ENCODE data around the gene THSD4. TPM values are rescaled to one million over a fixed set of nuclear protein-coding genes. Genes with fewer than 3 reads are reported as not detected.

The THSD4 gene
- total RNA-seq, 2 donors from 2014 or later = not detected

DNA sequence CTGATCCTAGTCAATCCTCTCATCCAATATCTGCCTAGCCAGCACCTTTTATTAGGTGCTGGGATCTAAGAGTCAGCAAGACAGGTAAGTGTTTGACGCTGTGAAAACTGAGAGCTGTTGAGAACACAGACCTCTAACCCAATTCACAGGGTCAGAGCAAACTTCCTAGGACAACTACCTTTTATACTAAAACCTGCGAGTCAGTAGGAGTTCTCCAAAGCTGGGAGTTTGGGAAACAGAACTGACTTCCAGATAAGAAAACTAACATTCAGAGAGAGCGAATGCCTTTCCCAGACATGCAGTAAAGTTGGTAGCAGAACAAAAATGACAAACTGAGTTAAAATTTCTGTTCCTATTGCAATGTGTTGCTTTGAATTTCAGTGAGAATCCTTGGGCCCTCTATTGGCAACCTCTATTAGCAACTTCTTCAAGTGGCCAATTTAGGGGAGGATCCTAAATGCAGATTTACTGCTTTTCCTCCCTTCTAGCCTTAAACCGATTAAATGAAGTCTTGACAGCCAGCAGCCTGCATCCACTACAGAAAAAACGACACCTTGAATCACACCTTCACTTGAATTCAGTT lies 706.4 kb downstream of the THSD4 start:
- peaks cover 7% of the 10 kb centered on the region for H3K9me3 Mint-ChIP-seq
- no peak for DNase-seq (ENCODE audit: low spot score)
- H3K4me1 Mint-ChIP-seq (ENCODE audit: low read depth in 2 of 2) = no peaks in the 10 kb centered on the region
- no peak overlapping the region for H3K27ac Mint-ChIP-seq
- H3K4me3 Mint-ChIP-seq = no peak overlapping the region
- H3K27me3 Mint-ChIP-seq = no peaks in the 10 kb centered on the region
- H3K36me3 Mint-ChIP-seq = peaks cover 21% of the 10 kb centered on the region
- no peak for ATAC-seq

DNA sequence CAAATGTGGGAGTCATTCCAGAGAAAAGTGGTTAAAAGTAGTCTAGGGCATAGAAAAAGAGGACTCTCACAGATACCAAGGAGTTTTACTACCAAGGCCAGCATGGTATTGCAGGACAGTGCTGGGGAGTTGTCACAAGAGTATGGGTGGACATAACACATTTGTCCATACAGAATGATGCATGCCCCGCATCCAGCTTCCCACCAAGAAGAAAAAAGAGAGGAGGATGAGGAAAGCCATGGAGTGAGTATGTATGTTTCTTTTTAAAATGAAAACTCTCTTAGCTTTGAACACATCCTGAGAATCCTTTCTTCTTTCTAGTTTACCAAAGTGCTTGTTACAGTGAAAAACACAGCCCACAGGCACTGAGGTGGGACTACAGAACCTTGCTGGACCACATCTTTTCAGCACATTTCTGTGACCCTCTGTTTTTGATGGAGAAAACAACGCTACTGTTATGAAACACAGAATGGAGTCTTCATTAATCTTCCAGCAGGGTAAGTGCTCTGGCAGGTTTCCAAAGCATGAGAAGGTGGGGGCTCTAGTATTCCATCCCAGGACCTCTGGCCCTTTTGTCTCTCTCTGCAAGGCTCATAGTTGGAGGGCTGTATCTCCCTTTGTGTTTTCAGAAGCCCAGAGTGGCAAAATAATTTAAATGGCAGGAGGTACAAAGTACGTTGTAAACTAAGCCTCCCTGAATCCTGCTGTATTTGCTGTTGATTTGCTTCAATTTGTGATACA lies 707.8 kb downstream of the THSD4 start:
- DNase-seq (ENCODE audit: low spot score) (no peak), ATAC-seq (no peak)
- H3K4me3 Mint-ChIP-seq = no peak overlapping the region
- no peak overlapping the region for H3K27ac Mint-ChIP-seq
- no peaks in the 10 kb centered on the region for H3K4me1 Mint-ChIP-seq (ENCODE audit: low read depth in 2 of 2)
- peaks cover 7% of the 10 kb centered on the region for H3K9me3 Mint-ChIP-seq
- H3K36me3 Mint-ChIP-seq = peaks cover 21% of the 10 kb centered on the region
- no peaks in the 10 kb centered on the region for H3K27me3 Mint-ChIP-seq

DNA sequence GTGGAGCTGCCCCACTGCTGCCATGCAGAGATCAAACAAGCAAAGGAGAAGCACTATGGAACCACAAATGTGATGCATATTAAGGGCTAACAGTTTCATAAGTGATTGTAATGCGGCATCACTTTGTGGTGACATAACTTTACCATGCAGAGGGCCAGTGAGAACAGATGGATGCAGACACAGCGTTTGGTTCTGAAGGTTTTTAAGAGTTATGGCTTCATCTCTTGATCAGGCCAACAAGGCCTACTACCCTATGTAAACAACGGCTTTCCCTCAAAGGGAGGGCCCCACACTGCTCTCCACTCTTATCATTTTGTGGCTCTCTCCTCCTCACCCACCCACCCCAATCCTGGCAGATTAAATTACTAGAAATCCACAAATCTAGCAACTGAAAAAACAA lies 708.5 kb downstream of the THSD4 start:
- H3K36me3 Mint-ChIP-seq = peaks cover 24% of the 10 kb centered on the region
- DNase-seq (ENCODE audit: low spot score) (no peak), ATAC-seq (no peak)
- peaks cover 7% of the 10 kb centered on the region for H3K9me3 Mint-ChIP-seq
- no peak overlapping the region for H3K4me3 Mint-ChIP-seq
- H3K27ac Mint-ChIP-seq = no peak overlapping the region
- H3K4me1 Mint-ChIP-seq (ENCODE audit: low read depth in 2 of 2) = no peaks in the 10 kb centered on the region
- H3K27me3 Mint-ChIP-seq = no peaks in the 10 kb centered on the region

DNA sequence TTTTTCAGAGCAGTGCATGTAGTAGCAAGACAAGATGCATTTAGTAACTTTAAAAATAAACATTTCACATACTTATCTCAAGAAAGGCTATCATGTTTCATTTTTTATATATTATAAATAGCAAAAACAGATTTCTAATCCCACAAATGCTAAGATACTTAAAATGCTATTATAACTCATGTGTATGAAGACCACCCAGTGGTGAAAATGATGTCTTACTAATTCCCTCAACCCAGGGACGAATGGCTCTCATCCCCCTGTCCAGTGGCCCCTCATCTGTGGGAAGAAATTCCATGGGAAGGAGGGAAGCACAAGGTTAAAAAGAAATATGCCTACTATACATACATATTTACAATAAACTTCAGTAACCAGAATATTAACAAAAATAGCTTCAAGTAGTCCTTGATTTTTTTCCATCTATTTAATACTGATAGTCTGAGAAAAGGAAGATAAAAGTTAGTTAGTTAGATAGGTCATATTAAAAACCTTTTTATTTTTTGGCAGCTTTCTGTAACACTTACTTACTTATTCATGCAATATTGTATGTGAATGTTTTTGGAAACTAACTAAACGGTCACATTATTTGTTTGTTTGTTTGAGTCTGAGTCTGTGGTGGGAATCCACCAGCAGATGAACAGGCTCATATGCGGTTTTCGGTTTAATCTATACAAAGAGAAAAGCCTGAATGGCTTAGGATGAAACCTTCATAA lies 709.9 kb downstream of the THSD4 start:
- Mint-ChIP-seq H3K27me3 (no peaks in the 10 kb centered on the region), H3K27ac (no peak overlapping the region), H3K4me1 (ENCODE audit: low read depth in 2 of 2) (no peaks in the 10 kb centered on the region), H3K9me3 (peaks cover 7% of the 10 kb centered on the region), H3K4me3 (no peak overlapping the region), H3K36me3 (peaks cover 33% of the 10 kb centered on the region)
- DNase-seq (ENCODE audit: low spot score) (no peak), ATAC-seq (no peak)

DNA sequence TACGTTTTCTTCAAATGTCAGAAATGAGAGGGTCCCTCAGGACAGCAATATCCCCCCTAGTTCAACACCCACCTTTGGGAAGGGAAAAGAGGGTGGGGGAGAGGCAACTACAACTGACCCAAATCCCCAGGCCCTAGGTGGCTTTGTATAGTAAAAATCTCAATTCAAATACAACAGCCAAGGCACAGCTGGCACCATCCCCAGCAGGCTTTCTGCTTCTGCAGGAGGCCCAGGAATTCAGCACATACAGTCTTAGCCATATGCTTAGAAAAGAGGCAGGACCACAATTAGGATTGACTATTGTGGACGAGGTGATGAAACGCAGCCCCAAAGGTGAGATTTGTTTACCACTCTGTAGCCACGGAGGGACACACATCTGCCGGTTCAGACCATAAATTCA lies 710.9 kb downstream of the THSD4 start:
- Mint-ChIP-seq H3K27me3 (no peaks in the 10 kb centered on the region), H3K9me3 (peaks cover 7% of the 10 kb centered on the region), H3K4me3 (no peak overlapping the region), H3K27ac (no peak overlapping the region), H3K4me1 (ENCODE audit: low read depth in 2 of 2) (no peaks in the 10 kb centered on the region), H3K36me3 (peaks cover 33% of the 10 kb centered on the region)
- ATAC-seq (no peak), DNase-seq (ENCODE audit: low spot score) (no peak)

DNA sequence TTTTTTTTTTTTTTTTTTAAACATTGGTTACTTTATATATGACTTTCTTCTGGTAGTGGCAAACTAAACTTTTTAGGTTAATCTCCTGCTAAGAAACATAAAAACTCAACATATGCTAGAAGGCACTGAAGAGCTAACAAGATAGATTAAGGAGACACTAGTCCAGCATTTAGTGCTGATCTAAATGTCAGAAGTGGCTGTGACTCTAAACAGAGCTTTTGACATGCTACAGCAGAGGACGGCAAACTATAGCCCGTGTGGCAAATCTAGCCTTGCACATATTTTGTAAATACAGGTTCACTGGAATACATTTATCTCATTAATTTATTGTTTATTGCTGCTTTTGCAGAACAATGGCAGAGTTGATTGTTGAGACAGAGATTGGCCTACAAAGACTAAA lies 715.7 kb downstream of the THSD4 start:
- DNase-seq (ENCODE audit: low spot score) = no peak
- ATAC-seq = no peak

More for the DNA sequence above, 715.7 kb downstream of the THSD4 start:
- Mint-ChIP-seq H3K36me3 (peaks cover 12% of the 10 kb centered on the region), H3K4me1 (ENCODE audit: low read depth in 2 of 2) (no peaks in the 10 kb centered on the region), H3K27ac (no peak overlapping the region), H3K27me3 (no peaks in the 10 kb centered on the region), H3K9me3 (no peaks in the 10 kb centered on the region), H3K4me3 (no peak overlapping the region)

Other genes starting within 250 kb of the THSD4 start
- gene THAP10, start 223.0 kb upstream of the THSD4 start, total RNA-seq = under 1 TPM; 0.19 to 0.59 TPM
- gene LRRC49, start 222.6 kb upstream of the THSD4 start, total RNA-seq = 1 to 10 TPM in 1 of 2 donors, under 1 TPM in 1; 0.38 to 1.9 TPM

All from natural killer cell treated with Interleukin-12 subunit alpha and Interleukin-12 subunit beta and Interleukin-15 and Interleukin-18, amount 100 ng/mL, for 72 hours (primary cell).